HepG2 (cell line): ENCODE results near the gene SCUBE1. TPM values are rescaled to one million over a fixed set of nuclear protein-coding genes. Genes with fewer than 3 reads are reported as not detected.

Source experiments
- ELK4 ChIP-seq: sonication (generic); formaldehyde crosslinking; IDR thresholded peaks from 2 replicates; pipeline ENCODE4 v1.9.0; 2021; ENCODE audit warnings: missing genetic modification reagents, borderline replicate concordance
- HMG20A ChIP-seq: IDR thresholded peaks from 2 replicates; pipeline ENCODE4 v1.6.1; 2016; ENCODE audit warnings: borderline replicate concordance
- MIER3 ChIP-seq: IDR thresholded peaks from 2 replicates; pipeline ENCODE4 v1.6.1; 2016; ENCODE audit warnings: missing compliant biosample characterization, borderline replicate concordance
- NFE2 ChIP-seq: sonication (generic); formaldehyde crosslinking; IDR thresholded peaks from 2 replicates; pipeline ENCODE4 v1.4.0; 2020; ENCODE audit warnings: missing genetic modification reagents
- NR2C2 ChIP-seq: sonication (generic); formaldehyde crosslinking; IDR thresholded peaks from 2 replicates; pipeline ENCODE4 v1.4.0; 2020; ENCODE audit warnings: missing genetic modification reagents, mild to moderate bottlenecking, moderate library complexity, borderline replicate concordance
- SETDB1 ChIP-seq: sonication (generic); formaldehyde crosslinking; IDR thresholded peaks from 2 replicates; pipeline ENCODE4 v1.5.1; 2020; ENCODE audit warnings: missing genetic modification reagents, mild to moderate bottlenecking, borderline replicate concordance
- TRIM24 ChIP-seq: sonication (generic); formaldehyde crosslinking; IDR thresholded peaks from 2 replicates; pipeline ENCODE4 v1.8.0; 2022; ENCODE audit warnings: mild to moderate bottlenecking, missing genetic modification reagents
- ZBTB2 ChIP-seq: sonication (generic); formaldehyde crosslinking; IDR thresholded peaks from 2 replicates; pipeline ENCODE4 v1.8.0; 2022; ENCODE audit warnings: low read depth, missing genetic modification reagents
- ZNF367 ChIP-seq: sonication (generic); formaldehyde crosslinking; IDR thresholded peaks from 2 replicates; pipeline ENCODE4 v1.4.0; 2020; ENCODE audit warnings: missing genetic modification reagents, borderline replicate concordance
- ZNF550 ChIP-seq: sonication (generic); formaldehyde crosslinking; IDR thresholded peaks from 2 replicates; pipeline ENCODE4 v1.4.0; 2020; ENCODE audit warnings: mild to moderate bottlenecking, missing genetic modification reagents, borderline replicate concordance
- ZNF646 ChIP-seq: sonication (generic); formaldehyde crosslinking; IDR thresholded peaks from 2 replicates; pipeline ENCODE4 v1.9.0; 2021; ENCODE audit warnings: mild to moderate bottlenecking, missing genetic modification reagents
- polyA plus RNA-seq, 8 experiments: library from polyadenylated mRNA; depleted of rRNA in 3 of 8; stranded (reverse) in 7 of 8; unstranded in 1 of 8; fragments of >200 nt; fragmentation: Illumina TruSeq in 4 of 8; extraction: Trizol in 4 of 8; gene quantifications; 2 replicates each; pipeline versions ENCODE4 v1.2.1 to v1.2.3, GENCODE V29; 2011 to 2016; ENCODE audit warnings: low read depth in 4 of 8, missing spikeins in 1 of 8, mixed read lengths in 1 of 8; ENCODE audit not compliant: insufficient read depth in 1 of 8
- total RNA-seq, 5 experiments: library from RNA; depleted of rRNA; stranded (reverse); fragments of >200 nt; fragmentation: Illumina TruSeq; extraction: Trizol; gene quantifications; 2 replicates each; pipeline ENCODE4 v1.2.3, GENCODE V29; 2016; ENCODE audit warnings: low read depth in 1 of 5
- TF ChIP-seq, protein P1 (sequence below): sonication (generic); formaldehyde crosslinking; IDR thresholded peaks from 2 replicates; pipeline ENCODE4 v1.8.0; 2022; ENCODE audit warnings: missing genetic modification reagents, mild to moderate bottlenecking, inconsistent platforms, borderline replicate concordance
- TF ChIP-seq, protein P2 (sequence below): sonication (generic); formaldehyde crosslinking; IDR thresholded peaks from 2 replicates; pipeline ENCODE4 v1.4.0; 2020; ENCODE audit warnings: missing genetic modification reagents

Gene SCUBE1
- total and polyA plus RNA-seq, 2 of the 13 experiments (the other 11 are each of a cell fraction or from before 2014, with no cell fraction given): under 0.01 to 0.05 TPM

GRCh38 chr22:43377896-43378704 lies 34.9 kb upstream of the SCUBE1 start (continued):
- TF ChIP-seq, protein P1, sequence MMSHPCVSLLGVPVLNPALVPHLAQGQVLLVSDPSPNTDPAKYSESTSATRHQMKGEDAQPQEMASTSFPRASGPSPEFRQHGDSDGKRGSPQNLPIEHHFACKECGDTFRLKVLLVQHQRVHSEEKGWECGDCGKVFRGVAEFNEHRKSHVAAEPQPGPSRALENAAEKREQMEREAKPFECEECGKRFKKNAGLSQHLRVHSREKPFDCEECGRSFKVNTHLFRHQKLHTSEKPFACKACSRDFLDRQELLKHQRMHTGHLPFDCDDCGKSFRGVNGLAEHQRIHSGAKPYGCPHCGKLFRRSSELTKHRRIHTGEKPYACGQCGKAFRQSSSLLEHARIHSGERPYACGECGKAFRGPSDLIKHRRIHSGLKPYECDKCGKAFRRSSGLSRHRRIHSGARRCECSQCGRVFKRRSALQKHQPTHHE: no peak
- TF ChIP-seq ZNF550 (CRISPR knock-in tag) (no peak), MIER3 (CRISPR knock-in tag) (no peak), HMG20A (CRISPR knock-in tag) (peak; percentile 71), NFE2 (no peak), ZBTB2 (CRISPR knock-in tag) (no peak), NR2C2 (peak; percentile 38; the same call in 1 of the 2 replicates), SETDB1 (CRISPR knock-in tag) (no peak), TRIM24 (CRISPR knock-in tag) (no peak), ZNF367 (CRISPR knock-in tag) (no peak), ELK4 (no peak), ZNF646 (CRISPR knock-in tag) (no peak)
- TF ChIP-seq, protein P2, sequence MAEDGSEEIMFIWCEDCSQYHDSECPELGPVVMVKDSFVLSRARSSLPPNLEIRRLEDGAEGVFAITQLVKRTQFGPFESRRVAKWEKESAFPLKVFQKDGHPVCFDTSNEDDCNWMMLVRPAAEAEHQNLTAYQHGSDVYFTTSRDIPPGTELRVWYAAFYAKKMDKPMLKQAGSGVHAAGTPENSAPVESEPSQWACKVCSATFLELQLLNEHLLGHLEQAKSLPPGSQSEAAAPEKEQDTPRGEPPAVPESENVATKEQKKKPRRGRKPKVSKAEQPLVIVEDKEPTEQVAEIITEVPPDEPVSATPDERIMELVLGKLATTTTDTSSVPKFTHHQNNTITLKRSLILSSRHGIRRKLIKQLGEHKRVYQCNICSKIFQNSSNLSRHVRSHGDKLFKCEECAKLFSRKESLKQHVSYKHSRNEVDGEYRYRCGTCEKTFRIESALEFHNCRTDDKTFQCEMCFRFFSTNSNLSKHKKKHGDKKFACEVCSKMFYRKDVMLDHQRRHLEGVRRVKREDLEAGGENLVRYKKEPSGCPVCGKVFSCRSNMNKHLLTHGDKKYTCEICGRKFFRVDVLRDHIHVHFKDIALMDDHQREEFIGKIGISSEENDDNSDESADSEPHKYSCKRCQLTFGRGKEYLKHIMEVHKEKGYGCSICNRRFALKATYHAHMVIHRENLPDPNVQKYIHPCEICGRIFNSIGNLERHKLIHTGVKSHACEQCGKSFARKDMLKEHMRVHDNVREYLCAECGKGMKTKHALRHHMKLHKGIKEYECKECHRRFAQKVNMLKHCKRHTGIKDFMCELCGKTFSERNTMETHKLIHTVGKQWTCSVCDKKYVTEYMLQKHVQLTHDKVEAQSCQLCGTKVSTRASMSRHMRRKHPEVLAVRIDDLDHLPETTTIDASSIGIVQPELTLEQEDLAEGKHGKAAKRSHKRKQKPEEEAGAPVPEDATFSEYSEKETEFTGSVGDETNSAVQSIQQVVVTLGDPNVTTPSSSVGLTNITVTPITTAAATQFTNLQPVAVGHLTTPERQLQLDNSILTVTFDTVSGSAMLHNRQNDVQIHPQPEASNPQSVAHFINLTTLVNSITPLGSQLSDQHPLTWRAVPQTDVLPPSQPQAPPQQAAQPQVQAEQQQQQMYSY (CRISPR knock-in tag): no peak
